Smooth muscle cell (in vitro differentiated cells): ENCODE measurements around the gene MCHR2. TPM values are rescaled to one million over a fixed set of nuclear protein-coding genes. Genes with fewer than 3 reads are reported as not detected.

Experiments used
- DNase-seq: peaks from one replicate; lab custom pipeline; 2025; ENCODE audit not compliant: unreplicated experiment; lab: John Stamatoyannopoulos, UW
- H2AFZ ChIP-seq: fragments of 200-600 bp; sonication (generic); 2 replicates; pipeline ENCODE4 v1.6.0; 2016; ENCODE audit warnings: antibody characterized with exemption, low read depth, mild to moderate bottlenecking
- H3F3A ChIP-seq: fragments of 200-600 bp; sonication (generic); 2 replicates; pipeline ENCODE4 v1.6.0; 2017; ENCODE audit warnings: antibody characterized with exemption, low read depth
- H3K27ac ChIP-seq: fragments of 200-600 bp; sonication (generic); 2 replicates; pipeline ENCODE4 v1.5.1; 2016; ENCODE audit warnings: low read depth, mild to moderate bottlenecking
- H3K27me3 ChIP-seq: fragments of 200-600 bp; sonication (generic); 2 replicates; pipeline ENCODE4 v1.6.1; 2016; ENCODE audit warnings: low read depth, mild to moderate bottlenecking
- H3K36me3 ChIP-seq: fragments of 200-600 bp; sonication (generic); 2 replicates; pipeline ENCODE4 v1.5.1; 2016; ENCODE audit warnings: low read depth
- H3K4me1 ChIP-seq: fragments of 200-600 bp; sonication (generic); 2 replicates; pipeline ENCODE4 v1.5.1; 2016; ENCODE audit warnings: low read depth
- H3K4me2 ChIP-seq: fragments of 200-600 bp; sonication (generic); 2 replicates; pipeline ENCODE4 v1.6.0; 2016; ENCODE audit warnings: mild to moderate bottlenecking
- H3K4me3 ChIP-seq: fragments of 200-600 bp; sonication (generic); 2 replicates; pipeline ENCODE4 v1.5.1; 2016; ENCODE audit warnings: mild to moderate bottlenecking
- H3K79me2 ChIP-seq: fragments of 200-600 bp; sonication (generic); 2 replicates; pipeline ENCODE4 v1.6.0; 2016; ENCODE audit warnings: low read depth, mild to moderate bottlenecking
- H3K9ac ChIP-seq: fragments of 200-600 bp; sonication (generic); 2 replicates; pipeline ENCODE4 v1.6.0; 2016; ENCODE audit warnings: low read depth
- H3K9me3 ChIP-seq: fragments of 200-600 bp; sonication (generic); replicated peaks from 2 replicates; pipeline ENCODE4 v1.5.1; 2016; ENCODE audit warnings: low read depth
- H4K20me1 ChIP-seq: fragments of 200-600 bp; sonication (generic); 2 replicates; pipeline ENCODE4 v1.6.0; 2016; ENCODE audit warnings: low read depth
- WGBS: methylation state at CpG from one replicate; pipeline ENCODE4 v1.1.7; 2016; ENCODE audit warnings: low lambda C conversion rate; 5-methylcytosine and 5-hydroxymethylcytosine counted together
- polyA plus RNA-seq: library from polyadenylated mRNA; unstranded; fragments of >200 nt; fragmentation: Nextera tagmentation; extraction: Ambion mirVana; gene quantifications from 2 replicates; pipeline ENCODE4 v1.2.1, GENCODE V29; 2016
- total RNA-seq: library from RNA; depleted of rRNA; stranded (reverse); fragments of >200 nt; gene quantifications from 2 replicates; pipeline ENCODE4 v1.2.3, GENCODE V29; 2014
- TF ChIP-seq, protein P1 (sequence below): fragments of 200-600 bp; sonication (generic); IDR thresholded peaks from 2 replicates; pipeline ENCODE4 v1.5.1; 2017; ENCODE audit warnings: borderline replicate concordance, mild to moderate bottlenecking, antibody characterized with exemption; ENCODE audit not compliant: insufficient read depth, poor library complexity, severe bottlenecking

The MCHR2 gene
- total and polyA plus RNA-seq, 2 experiments from 2014 or later: not detected

DNA sequence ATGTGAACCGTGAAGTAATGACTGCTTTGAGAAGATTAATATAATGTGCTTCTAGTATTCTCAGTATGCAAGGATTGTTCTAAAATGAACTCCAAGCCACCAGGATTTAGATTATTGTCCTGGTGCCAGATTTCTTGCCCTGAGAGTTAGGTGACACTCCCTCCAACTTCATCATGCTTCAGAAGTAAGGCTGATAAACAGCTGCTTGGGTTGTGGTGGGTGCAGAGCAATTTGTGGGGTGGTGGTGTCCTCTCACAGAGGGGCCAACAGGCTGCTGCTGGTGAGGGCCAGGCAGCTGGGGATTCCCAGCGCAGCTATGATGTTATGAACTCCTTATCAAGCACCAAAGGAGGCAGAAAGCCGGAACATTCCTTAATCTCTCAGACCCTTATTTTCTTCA lies 114.6 kb downstream of the MCHR2 start:
- Histone ChIP-seq H3K27me3 (peaks cover 4% of the 10 kb centered on the region), H4K20me1 (no peaks in the 10 kb centered on the region), H3K79me2 (no peaks in the 10 kb centered on the region), H3K4me2 (no peak overlapping the region), H3F3A (no peaks in the 10 kb centered on the region), H3K4me1 (no peaks in the 10 kb centered on the region), H3K27ac (no peak overlapping the region), H3K9ac (no peak overlapping the region), H2AFZ (no peak overlapping the region), H3K36me3 (no peaks in the 10 kb centered on the region), H3K9me3 (no peaks in the 10 kb centered on the region), H3K4me3 (no peak overlapping the region)
- TF ChIP-seq, protein P1, sequence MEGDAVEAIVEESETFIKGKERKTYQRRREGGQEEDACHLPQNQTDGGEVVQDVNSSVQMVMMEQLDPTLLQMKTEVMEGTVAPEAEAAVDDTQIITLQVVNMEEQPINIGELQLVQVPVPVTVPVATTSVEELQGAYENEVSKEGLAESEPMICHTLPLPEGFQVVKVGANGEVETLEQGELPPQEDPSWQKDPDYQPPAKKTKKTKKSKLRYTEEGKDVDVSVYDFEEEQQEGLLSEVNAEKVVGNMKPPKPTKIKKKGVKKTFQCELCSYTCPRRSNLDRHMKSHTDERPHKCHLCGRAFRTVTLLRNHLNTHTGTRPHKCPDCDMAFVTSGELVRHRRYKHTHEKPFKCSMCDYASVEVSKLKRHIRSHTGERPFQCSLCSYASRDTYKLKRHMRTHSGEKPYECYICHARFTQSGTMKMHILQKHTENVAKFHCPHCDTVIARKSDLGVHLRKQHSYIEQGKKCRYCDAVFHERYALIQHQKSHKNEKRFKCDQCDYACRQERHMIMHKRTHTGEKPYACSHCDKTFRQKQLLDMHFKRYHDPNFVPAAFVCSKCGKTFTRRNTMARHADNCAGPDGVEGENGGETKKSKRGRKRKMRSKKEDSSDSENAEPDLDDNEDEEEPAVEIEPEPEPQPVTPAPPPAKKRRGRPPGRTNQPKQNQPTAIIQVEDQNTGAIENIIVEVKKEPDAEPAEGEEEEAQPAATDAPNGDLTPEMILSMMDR: no peak
- WGBS: 55% methylated on average over 3 of the region's 3 CpGs
- DNase-seq: no peak

DNA sequence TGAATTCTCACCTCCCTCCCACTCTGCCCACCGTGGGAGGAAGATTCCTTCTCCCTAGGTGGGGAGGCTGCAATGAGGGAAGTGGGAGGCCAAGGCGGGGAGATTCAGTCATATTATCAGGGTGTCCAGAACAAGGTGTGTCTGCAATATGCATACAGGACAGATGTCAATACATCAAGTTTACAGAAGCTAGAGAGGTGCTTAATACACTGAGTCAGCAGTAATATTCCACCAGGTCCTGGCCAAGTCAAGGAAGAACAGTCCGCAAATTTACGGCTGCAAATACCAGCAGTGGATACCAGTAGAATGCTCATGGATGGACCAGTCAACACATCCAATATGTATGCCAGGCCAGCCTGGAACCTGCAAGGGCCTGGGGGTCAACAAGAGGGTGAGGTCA lies 119.0 kb downstream of the MCHR2 start:
- Histone ChIP-seq H3K27ac (no peak overlapping the region), H3K36me3 (no peaks in the 10 kb centered on the region), H2AFZ (no peak overlapping the region), H3K9ac (no peak overlapping the region), H3K9me3 (no peaks in the 10 kb centered on the region), H3K4me3 (no peak overlapping the region), H3K4me1 (no peaks in the 10 kb centered on the region), H3F3A (no peaks in the 10 kb centered on the region), H3K4me2 (no peak overlapping the region), H3K27me3 (peaks cover 31% of the 10 kb centered on the region), H4K20me1 (no peaks in the 10 kb centered on the region), H3K79me2 (no peaks in the 10 kb centered on the region)
- DNase-seq: no peak
- WGBS: 91% methylated on average over 4 of the region's 4 CpGs
- TF ChIP-seq, protein P1: no peak

DNA sequence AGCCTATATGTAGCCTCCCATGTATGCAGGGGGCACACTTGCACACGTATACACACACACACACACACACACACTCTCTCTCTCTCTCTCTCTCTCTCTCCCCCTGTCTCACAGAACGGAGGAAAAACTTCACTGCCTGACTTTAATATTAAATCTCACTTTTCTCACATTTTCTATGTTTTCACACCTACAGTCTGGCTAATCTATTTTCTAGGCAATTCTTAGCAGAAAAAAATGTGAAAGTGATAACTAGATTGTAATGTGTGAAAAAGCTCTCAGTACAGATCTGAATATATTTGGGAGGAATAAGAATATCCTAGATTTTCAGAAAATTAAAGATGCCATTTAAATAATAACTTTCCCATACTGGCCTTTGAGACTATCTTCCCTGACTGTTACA lies 120.9 kb downstream of the MCHR2 start:
- WGBS: 83% methylated on average over 2 of the region's 2 CpGs
- Histone ChIP-seq H3K4me2 (no peak overlapping the region), H3K27me3 (peaks cover 47% of the 10 kb centered on the region)

DNA sequence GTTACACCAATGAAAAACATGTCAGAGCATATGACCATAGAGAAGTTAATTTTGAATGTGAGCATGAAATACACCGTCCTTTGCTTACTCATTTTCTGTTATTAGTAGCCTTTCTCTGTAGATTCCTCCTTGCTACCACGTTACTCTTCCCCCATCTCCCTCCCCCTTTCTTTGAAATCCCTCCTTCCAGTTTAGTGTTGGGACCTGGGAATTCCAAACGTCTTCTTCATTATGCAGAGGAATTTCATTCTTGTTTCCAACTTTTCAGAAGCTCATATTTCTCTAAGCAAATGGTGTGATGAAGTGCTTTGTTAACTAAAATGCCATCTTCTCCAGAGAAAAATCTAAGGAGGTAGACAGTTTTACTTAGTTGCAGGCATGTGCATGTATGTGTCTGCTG lies 122.4 kb downstream of the MCHR2 start:
- Histone ChIP-seq H3K27ac (no peak overlapping the region), H3F3A (no peaks in the 10 kb centered on the region), H3K4me1 (no peaks in the 10 kb centered on the region), H3K27me3 (peaks cover 45% of the 10 kb centered on the region), H3K79me2 (no peaks in the 10 kb centered on the region), H3K9me3 (no peaks in the 10 kb centered on the region), H3K4me2 (no peak overlapping the region), H3K9ac (no peak overlapping the region), H2AFZ (no peak overlapping the region), H4K20me1 (no peaks in the 10 kb centered on the region), H3K36me3 (no peaks in the 10 kb centered on the region), H3K4me3 (no peak overlapping the region)
- DNase-seq: no peak
- WGBS: 52% methylated on average over 3 of the region's 3 CpGs
- TF ChIP-seq, protein P1: no peak

More for the DNA sequence above, 120.9 kb downstream of the MCHR2 start:
- H3K9ac ChIP-seq: no peak overlapping the region
- no peak overlapping the region for H3K4me3 ChIP-seq
- no peaks in the 10 kb centered on the region for H3F3A ChIP-seq
- TF ChIP-seq, protein P1: no peak
- H3K27ac ChIP-seq: no peak overlapping the region
- H3K79me2 ChIP-seq: no peaks in the 10 kb centered on the region
- H3K4me1 ChIP-seq: no peaks in the 10 kb centered on the region
- no peak overlapping the region for H2AFZ ChIP-seq
- no peaks in the 10 kb centered on the region for H4K20me1 ChIP-seq
- DNase-seq: no peak
- no peaks in the 10 kb centered on the region for H3K9me3 ChIP-seq
- H3K36me3 ChIP-seq: no peaks in the 10 kb centered on the region
